HG03571 (cell line): Measurements from ENCODE around the gene FEZ2.

ENCODE experiments used
- ATAC-seq: cut with Tn5 transposase; IDR thresholded peaks from one replicate; pipeline ENCODE4 v1.9.1; 2021; ENCODE audit not compliant: unreplicated experiment

The FEZ2 gene

GRCh38 chr2:36587556-36587955, 10.4 kb downstream of the FEZ2 start:
- no peak for ATAC-seq

- no peak for ATAC-seq
Measured at GRCh38 chr2:36587101-36587500, 10.9 kb downstream of the FEZ2 start.

GRCh38 chr2:36586672-36587071, 11.3 kb downstream of the FEZ2 start:
- ATAC-seq = no peak

GRCh38 chr2:36584148-36584794, 13.7 kb downstream of the FEZ2 start:
- ATAC-seq = no peak

GRCh38 chr2:36582951-36583350, 15.0 kb downstream of the FEZ2 start:
- ATAC-seq = no peak

- ATAC-seq = no peak
Measured at GRCh38 chr2:36582538-36582937, 15.4 kb downstream of the FEZ2 start.

- ATAC-seq = no peak
Measured at GRCh38 chr2:36579297-36579664, 18.7 kb downstream of the FEZ2 start.

- ATAC-seq = no peak
Measured at GRCh38 chr2:36578343-36579296, 19.3 kb downstream of the FEZ2 start.

- ATAC-seq = no peak
Measured at GRCh38 chr2:36577884-36578283, 20.1 kb downstream of the FEZ2 start.

GRCh38 chr2:36574560-36574959, 23.4 kb downstream of the FEZ2 start:
- ATAC-seq = no peak

GRCh38 chr2:36573165-36573564, 24.8 kb downstream of the FEZ2 start:
- no peak for ATAC-seq

- ATAC-seq = no peak
Measured at GRCh38 chr2:36572719-36573059, 25.3 kb downstream of the FEZ2 start.

- no peak for ATAC-seq
Measured at GRCh38 chr2:36572054-36572718, 25.8 kb downstream of the FEZ2 start.

GRCh38 chr2:36570416-36570815, 27.6 kb downstream of the FEZ2 start:
- no peak for ATAC-seq

GRCh38 chr2:36569267-36569856, 28.6 kb downstream of the FEZ2 start:
- no peak for ATAC-seq

GRCh38 chr2:36568516-36569246, 29.3 kb downstream of the FEZ2 start:
- ATAC-seq = no peak

- ATAC-seq = no peak
Measured at GRCh38 chr2:36567711-36568408, 30.1 kb downstream of the FEZ2 start.

GRCh38 chr2:36566887-36567286, 31.1 kb downstream of the FEZ2 start:
- ATAC-seq = no peak

- ATAC-seq = no peak
Measured at GRCh38 chr2:36565712-36566111, 32.3 kb downstream of the FEZ2 start.

GRCh38 chr2:36564377-36564930, 33.5 kb downstream of the FEZ2 start:
- ATAC-seq = no peak
